C4-2B (cell line): ENCODE data around the gene ZMAT5.

Experiments
- ZFX ChIP-seq: fragments of 450-650 bp; IDR thresholded peaks from 2 replicates; pipeline ENCODE4 v1.6.1; 2017
- TF ChIP-seq, protein P1 (sequence below): fragments of 450-650 bp; conservative IDR thresholded peaks from 2 replicates; pipeline ENCODE4 v1.5.1; 2017; ENCODE audit warnings: mild to moderate bottlenecking

- TF ChIP-seq, protein P1, sequence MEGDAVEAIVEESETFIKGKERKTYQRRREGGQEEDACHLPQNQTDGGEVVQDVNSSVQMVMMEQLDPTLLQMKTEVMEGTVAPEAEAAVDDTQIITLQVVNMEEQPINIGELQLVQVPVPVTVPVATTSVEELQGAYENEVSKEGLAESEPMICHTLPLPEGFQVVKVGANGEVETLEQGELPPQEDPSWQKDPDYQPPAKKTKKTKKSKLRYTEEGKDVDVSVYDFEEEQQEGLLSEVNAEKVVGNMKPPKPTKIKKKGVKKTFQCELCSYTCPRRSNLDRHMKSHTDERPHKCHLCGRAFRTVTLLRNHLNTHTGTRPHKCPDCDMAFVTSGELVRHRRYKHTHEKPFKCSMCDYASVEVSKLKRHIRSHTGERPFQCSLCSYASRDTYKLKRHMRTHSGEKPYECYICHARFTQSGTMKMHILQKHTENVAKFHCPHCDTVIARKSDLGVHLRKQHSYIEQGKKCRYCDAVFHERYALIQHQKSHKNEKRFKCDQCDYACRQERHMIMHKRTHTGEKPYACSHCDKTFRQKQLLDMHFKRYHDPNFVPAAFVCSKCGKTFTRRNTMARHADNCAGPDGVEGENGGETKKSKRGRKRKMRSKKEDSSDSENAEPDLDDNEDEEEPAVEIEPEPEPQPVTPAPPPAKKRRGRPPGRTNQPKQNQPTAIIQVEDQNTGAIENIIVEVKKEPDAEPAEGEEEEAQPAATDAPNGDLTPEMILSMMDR = no peak
- no peak for TF ChIP-seq ZFX
Observed at GRCh38 chr22:29713156-29713727, 53.6 kb downstream of the ZMAT5 start.
